HEK293T (cell line): ENCODE results near the gene DOK3.

Experiments
- CTCF ChIA-PET: fragments of 350-600 bp; formaldehyde crosslinking; extraction: SDS; loops from one replicate; lab custom pipeline; 2021; ENCODE audit warnings: antibody characterized with exemption, inconsistent platforms; lab: Yijun Ruan, JAX
- POLR2A ChIA-PET: fragments of 350-600 bp; formaldehyde crosslinking; extraction: SDS; loops from one replicate; lab custom pipeline; 2020; ENCODE audit warnings: antibody characterized with exemption, inconsistent platforms; lab: Yijun Ruan, JAX
- DNase-seq: peaks from one replicate; pipeline ENCODE4 v3.0.0; 2012; ENCODE audit warnings: mixed read lengths; ENCODE audit errors: extremely low spot score
- ARNT ChIP-seq: fragments of 450-650 bp; IDR thresholded peaks from 2 replicates; pipeline ENCODE4 v1.6.1; 2017; ENCODE audit warnings: mild to moderate bottlenecking
- BHLHE40 ChIP-seq: fragments of 450-650 bp; IDR thresholded peaks from 2 replicates; pipeline ENCODE4 v1.6.1; 2016; ENCODE audit warnings: mild to moderate bottlenecking, moderate library complexity, borderline replicate concordance
- CTBP1 ChIP-seq: fragments of 450-650 bp; IDR thresholded peaks from 2 replicates; pipeline ENCODE4 v1.6.1; 2016; ENCODE audit warnings: borderline replicate concordance
- ELF4 ChIP-seq: fragments of 450-650 bp; IDR thresholded peaks from 2 replicates; pipeline ENCODE4 v1.6.1; 2017; ENCODE audit warnings: antibody characterized with exemption
- FOXA1 ChIP-seq: fragments of 450-650 bp; IDR thresholded peaks from 2 replicates; pipeline ENCODE4 v1.6.1; 2016; ENCODE audit warnings: mild to moderate bottlenecking
- FOXK2 ChIP-seq: fragments of 450-650 bp; IDR thresholded peaks from 2 replicates; pipeline ENCODE4 v1.6.1; 2016; ENCODE audit warnings: mild to moderate bottlenecking
- FOXM1 ChIP-seq: fragments of 450-650 bp; IDR thresholded peaks from 2 replicates; pipeline ENCODE4 v1.6.1; 2017; ENCODE audit warnings: mild to moderate bottlenecking, borderline replicate concordance
- HDGF ChIP-seq: fragments of 450-650 bp; IDR thresholded peaks from 2 replicates; pipeline ENCODE4 v1.6.1; 2017; ENCODE audit warnings: antibody characterized with exemption, borderline replicate concordance
- L3MBTL2 ChIP-seq: fragments of 450-650 bp; conservative IDR thresholded peaks from 2 replicates; pipeline ENCODE4 v1.6.1; 2016; ENCODE audit warnings: mild to moderate bottlenecking
- LEF1 ChIP-seq: fragments of 450-650 bp; IDR thresholded peaks from 2 replicates; pipeline ENCODE4 v1.6.1; 2017; ENCODE audit warnings: mild to moderate bottlenecking, borderline replicate concordance
- NFRKB ChIP-seq: fragments of 450-650 bp; IDR thresholded peaks from 2 replicates; pipeline ENCODE4 v1.6.1; 2016; ENCODE audit warnings: mild to moderate bottlenecking, moderate library complexity
- PKNOX1 ChIP-seq: fragments of 450-650 bp; IDR thresholded peaks from 2 replicates; pipeline ENCODE4 v1.6.1; 2016
- SP1 ChIP-seq: fragments of 450-650 bp; IDR thresholded peaks from 2 replicates; pipeline ENCODE4 v1.6.1; 2017
- SUZ12 ChIP-seq: fragments of 450-650 bp; IDR thresholded peaks from 2 replicates; pipeline ENCODE4 v1.6.1; 2016; ENCODE audit warnings: mild to moderate bottlenecking
- TARDBP ChIP-seq: fragments of 450-650 bp; IDR thresholded peaks from 2 replicates; pipeline ENCODE4 v1.6.1; 2016
- ZNF384 ChIP-seq: fragments of 450-650 bp; IDR thresholded peaks from 2 replicates; pipeline ENCODE4 v1.6.1; 2016

DOK3 gene

GRCh38 chr5:177468329-177468684 is 41.3 kb downstream of the DOK3 start:
- POLR2A ChIA-PET = no interaction called here

GRCh38 chr5:177467436-177467835 is 42.2 kb downstream of the DOK3 start:
- TF ChIP-seq FOXM1 (no peak), L3MBTL2 (no peak), FOXK2 (no peak), PKNOX1 (no peak), TARDBP (no peak), CTBP1 (no peak), ELF4 (no peak), ARNT (no peak), LEF1 (no peak), SUZ12 (no peak), SP1 (no peak), HDGF (no peak), NFRKB (no peak)
- no peak for DNase-seq
- ChIA-PET POLR2A (no interaction called here), CTCF (no interaction called here)

More at GRCh38 chr5:177468329-177468684, 41.3 kb downstream of the DOK3 start:
- no peak for DNase-seq
- no peak for TF ChIP-seq PKNOX1
- no peak for TF ChIP-seq SP1
- no peak for TF ChIP-seq L3MBTL2
- TF ChIP-seq TARDBP = no peak
- no peak for TF ChIP-seq SUZ12
- CTCF ChIA-PET = interaction anchor here (1.5 kb wide), 1 partner anchor 12 kb away, joined by 4 read pairs; no protein-coding TSS in a partner anchor

- TF ChIP-seq L3MBTL2 = no peak
- TF ChIP-seq FOXM1 = no peak
- TF ChIP-seq BHLHE40 = no peak
- TF ChIP-seq ARNT = no peak
- TF ChIP-seq LEF1 = no peak
- DNase-seq = no peak
- ChIA-PET POLR2A (no interaction called here), CTCF (no interaction called here)
Observed at GRCh38 chr5:177466861-177467260, 42.8 kb downstream of the DOK3 start.

GRCh38 chr5:177465044-177465443 is 44.6 kb downstream of the DOK3 start:
- no peak for TF ChIP-seq FOXA1
- TF ChIP-seq CTBP1 = no peak
- TF ChIP-seq FOXK2 = no peak
- TF ChIP-seq TARDBP = no peak
- TF ChIP-seq BHLHE40 = no peak
- TF ChIP-seq ZNF384 = no peak
- CTCF ChIA-PET = interaction anchor here (0.7 kb wide), 2 partner anchors 11 to 25 kb away, joined by 3 read pairs; no protein-coding TSS in a partner anchor
- POLR2A ChIA-PET = no interaction called here
- no peak for DNase-seq

GRCh38 chr5:177462021-177462670 is 47.5 kb downstream of the DOK3 start:
- CTCF ChIA-PET = no interaction called here

More at GRCh38 chr5:177462021-177462670, 47.5 kb downstream of the DOK3 start:
- POLR2A ChIA-PET = interaction anchor here (2.4 kb wide), 1 partner anchor 10 kb away, joined by 6 read pairs; no protein-coding TSS in a partner anchor
- no peak for DNase-seq
- TF ChIP-seq SP1 (no peak), HDGF (no peak), FOXM1 (no peak), PKNOX1 (no peak), BHLHE40 (no peak), ELF4 (no peak), ZNF384 (no peak), L3MBTL2 (no peak), TARDBP (no peak), NFRKB (no peak), FOXA1 (no peak), LEF1 (no peak), ARNT (no peak), FOXK2 (no peak), SUZ12 (no peak), CTBP1 (no peak)
